WTC11 (cell line): ENCODE results near the gene MTM1. TPM values are rescaled to one million over a fixed set of nuclear protein-coding genes. Genes with fewer than 3 reads are reported as not detected.
A peak's percentile ranks its signal among the peaks of the same experiment; 100 is the strongest.

Experiments used
- ATAC-seq: fragments of 200-7000 bp; cut with Tn5 transposase; 2 replicates; pipeline ENCODE4 v1.10.0; 2021; ENCODE audit warnings: mild to moderate bottlenecking, moderate library complexity
- CTCF ChIA-PET: fragments of 300-600 bp; sonication (Branson Sonifier 250); formaldehyde crosslinking; loops from one replicate; lab custom pipeline; 2021; ENCODE audit warnings: antibody characterized with exemption; lab: Charles Lee
- POLR2A ChIA-PET: fragments of 350-600 bp; sonication (Branson Sonifier 250); formaldehyde crosslinking; loops from one replicate; lab custom pipeline; 2021; ENCODE audit warnings: antibody characterized with exemption; lab: Charles Lee
- DNase-seq: peaks from one replicate; pipeline ENCODE4 v3.0.0; 2021; ENCODE audit warnings: low spot score
- H3K27ac Mint-ChIP-seq: 2 replicates; pipeline ENCODE4 v1.8.0; 2021; ENCODE audit warnings: mixed read lengths
- H3K27me3 Mint-ChIP-seq: 2 replicates; pipeline ENCODE4 v1.8.0; 2021; ENCODE audit warnings: low read depth, mild to moderate bottlenecking, moderate library complexity, mixed read lengths
- H3K36me3 Mint-ChIP-seq: 2 replicates; pipeline ENCODE4 v1.8.0; 2021; ENCODE audit warnings: mixed read lengths
- H3K4me1 Mint-ChIP-seq: 2 replicates; pipeline ENCODE4 v1.8.0; 2022; ENCODE audit warnings: mixed read lengths
- H3K4me3 Mint-ChIP-seq: 2 replicates; pipeline ENCODE4 v1.8.0; 2021; ENCODE audit warnings: mild to moderate bottlenecking, moderate library complexity, mixed read lengths
- H3K9me3 Mint-ChIP-seq: 2 replicates; pipeline ENCODE4 v1.8.0; 2021; ENCODE audit warnings: mixed read lengths
- ARID4B ChIP-seq: sonication (generic); formaldehyde crosslinking; IDR thresholded peaks from 2 replicates; pipeline ENCODE4 v1.8.0; 2023; ENCODE audit warnings: missing genetic modification reagents, mild to moderate bottlenecking, borderline replicate concordance
- ATF6 ChIP-seq: sonication (generic); formaldehyde crosslinking; IDR thresholded peaks from 2 replicates; pipeline ENCODE4 v1.8.1; 2023; ENCODE audit warnings: mild to moderate bottlenecking, missing genetic modification reagents
- CDX4 ChIP-seq: fragments of 250-450 bp; sonication (Bioruptor Pico); IDR thresholded peaks from 2 replicates; pipeline ENCODE4 v1.9.0; 2021; ENCODE audit warnings: moderate library complexity, mild to moderate bottlenecking, inconsistent platforms, borderline replicate concordance
- GTF2I ChIP-seq: fragments of 250-450 bp; sonication (Bioruptor Pico); conservative IDR thresholded peaks from 2 replicates; pipeline ENCODE4 v1.4.0; 2021; ENCODE audit warnings: mild to moderate bottlenecking
- HMGA2 ChIP-seq: fragments of 250-450 bp; sonication (Bioruptor Pico); IDR thresholded peaks from 2 replicates; pipeline ENCODE4 v1.4.0; 2021; ENCODE audit warnings: mild to moderate bottlenecking, moderate library complexity
- JAZF1 ChIP-seq: fragments of 250-450 bp; sonication (Bioruptor Pico); IDR thresholded peaks from 2 replicates; pipeline ENCODE4 v1.9.0; 2021; ENCODE audit warnings: moderate library complexity, mild to moderate bottlenecking, inconsistent platforms
- KAT7 ChIP-seq: sonication (generic); formaldehyde crosslinking; IDR thresholded peaks from 2 replicates; pipeline ENCODE4 v1.8.1; 2023; ENCODE audit warnings: missing genetic modification reagents, mild to moderate bottlenecking, borderline replicate concordance
- NR1H2 ChIP-seq: sonication (generic); formaldehyde crosslinking; IDR thresholded peaks from 2 replicates; pipeline ENCODE4 v1.9.0; 2021; ENCODE audit warnings: mild to moderate bottlenecking, moderate library complexity, missing genetic modification reagents
- NR2C2 ChIP-seq: sonication (generic); formaldehyde crosslinking; IDR thresholded peaks from 2 replicates; pipeline ENCODE4 v1.8.0; 2022; ENCODE audit warnings: mild to moderate bottlenecking, missing genetic modification reagents
- SOX15 ChIP-seq: fragments of 250-450 bp; sonication (Bioruptor Pico); IDR thresholded peaks from 2 replicates; pipeline ENCODE4 v1.9.0; 2021; ENCODE audit warnings: mild to moderate bottlenecking
- USF2 ChIP-seq: sonication (generic); formaldehyde crosslinking; IDR thresholded peaks from 2 replicates; pipeline ENCODE4 v1.8.1; 2023; ENCODE audit warnings: mild to moderate bottlenecking, missing genetic modification reagents, moderate library complexity
- ZNF317 ChIP-seq: sonication (generic); formaldehyde crosslinking; IDR thresholded peaks from 2 replicates; pipeline ENCODE4 v1.8.1; 2023; ENCODE audit warnings: low read depth, mild to moderate bottlenecking, moderate library complexity, missing genetic modification reagents, borderline replicate concordance
- ZNF423 ChIP-seq: fragments of 250-450 bp; sonication (Bioruptor Pico); IDR thresholded peaks from 2 replicates; pipeline ENCODE4 v2.1.2; 2022; ENCODE audit warnings: mild to moderate bottlenecking, moderate library complexity
- ZNF671 ChIP-seq: fragments of 250-450 bp; sonication (Bioruptor Pico); IDR thresholded peaks from 2 replicates; pipeline ENCODE4 v1.8.0; 2021; ENCODE audit warnings: mild to moderate bottlenecking
- total RNA-seq: library from RNA; stranded (reverse); gene quantifications from 3 replicates; pipeline ENCODE4 v1.2.3, GENCODE V29; 2021
- TF ChIP-seq, protein P1 (sequence below): sonication (generic); formaldehyde crosslinking; IDR thresholded peaks from 2 replicates; pipeline ENCODE4 v1.8.1; 2023; ENCODE audit warnings: mild to moderate bottlenecking, missing genetic modification reagents, moderate library complexity
- TF ChIP-seq, protein P2 (sequence below): sonication (generic); formaldehyde crosslinking; IDR thresholded peaks from 2 replicates; pipeline ENCODE4 v1.8.1; 2022; ENCODE audit warnings: missing genetic modification reagents, borderline replicate concordance
- TF ChIP-seq, protein P3 (sequence below): sonication (generic); formaldehyde crosslinking; IDR thresholded peaks from 2 replicates; pipeline ENCODE4 v1.8.0; 2022; ENCODE audit warnings: mild to moderate bottlenecking, missing genetic modification reagents

The MTM1 gene
- total RNA-seq, 1 experiment from 2014 or later: 10.4 TPM

- CTCF ChIA-PET: no interaction called here
- Mint-ChIP-seq H3K4me3 (no peak overlapping the region), H3K36me3 (peaks cover 7% of the 10 kb centered on the region), H3K27me3 (no peaks in the 10 kb centered on the region), H3K4me1 (peaks cover 21% of the 10 kb centered on the region), H3K9me3 (no peaks in the 10 kb centered on the region), H3K27ac (peak overlapping the region; percentile 57; the same call in 1 of the 2 replicates)
- no peak for DNase-seq
- POLR2A ChIA-PET: no interaction called here
- no peak; the same call in 1 of the 2 replicates for ATAC-seq
- TF ChIP-seq KAT7 (CRISPR knock-in tag) (no peak), USF2 (CRISPR knock-in tag) (no peak), ARID4B (CRISPR knock-in tag) (no peak), NR1H2 (CRISPR knock-in tag) (no peak), ZNF317 (CRISPR knock-in tag) (peak; percentile 67), NR2C2 (no peak), ZNF423 (no peak), ZNF671 (CRISPR knock-in tag) (no peak)
Measured at GRCh38 chrX:150616179-150616862, 47.9 kb downstream of the MTM1 start.

DNA sequence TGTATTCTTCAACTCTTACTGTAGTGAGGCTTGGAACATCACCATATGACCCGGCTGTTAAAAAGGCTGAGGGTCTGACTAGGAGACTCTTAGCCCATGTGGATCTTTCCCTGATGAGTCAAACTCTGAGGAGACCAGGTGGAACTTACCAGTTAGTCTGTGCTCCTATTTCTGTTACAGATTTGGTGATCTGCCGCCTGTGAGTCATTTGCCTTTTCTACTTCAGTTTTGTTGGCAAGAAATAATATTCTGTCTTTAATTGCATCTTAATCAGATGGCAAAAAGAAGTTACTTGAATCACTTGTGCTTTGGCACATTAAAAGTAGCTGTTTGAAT, 48.4 kb downstream of the MTM1 start:
- ChIA-PET CTCF (no interaction called here), POLR2A (no interaction called here)
- Mint-ChIP-seq H3K4me1 (peaks cover 21% of the 10 kb centered on the region), H3K9me3 (no peaks in the 10 kb centered on the region), H3K27me3 (no peaks in the 10 kb centered on the region), H3K27ac (peak overlapping the region; percentile 57; the same call in 1 of the 2 replicates), H3K36me3 (peaks cover 10% of the 10 kb centered on the region), H3K4me3 (no peak overlapping the region)
- ATAC-seq: no peak
- no peak for DNase-seq
- TF ChIP-seq, protein P1, sequence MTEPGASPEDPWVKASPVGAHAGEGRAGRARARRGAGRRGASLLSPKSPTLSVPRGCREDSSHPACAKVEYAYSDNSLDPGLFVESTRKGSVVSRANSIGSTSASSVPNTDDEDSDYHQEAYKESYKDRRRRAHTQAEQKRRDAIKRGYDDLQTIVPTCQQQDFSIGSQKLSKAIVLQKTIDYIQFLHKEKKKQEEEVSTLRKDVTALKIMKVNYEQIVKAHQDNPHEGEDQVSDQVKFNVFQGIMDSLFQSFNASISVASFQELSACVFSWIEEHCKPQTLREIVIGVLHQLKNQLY (CRISPR knock-in tag): no peak
- no peak for TF ChIP-seq HMGA2 (CRISPR knock-in tag)
- no peak for TF ChIP-seq SOX15 (CRISPR knock-in tag)
- no peak for TF ChIP-seq ATF6 (CRISPR knock-in tag)
- TF ChIP-seq, protein P2, sequence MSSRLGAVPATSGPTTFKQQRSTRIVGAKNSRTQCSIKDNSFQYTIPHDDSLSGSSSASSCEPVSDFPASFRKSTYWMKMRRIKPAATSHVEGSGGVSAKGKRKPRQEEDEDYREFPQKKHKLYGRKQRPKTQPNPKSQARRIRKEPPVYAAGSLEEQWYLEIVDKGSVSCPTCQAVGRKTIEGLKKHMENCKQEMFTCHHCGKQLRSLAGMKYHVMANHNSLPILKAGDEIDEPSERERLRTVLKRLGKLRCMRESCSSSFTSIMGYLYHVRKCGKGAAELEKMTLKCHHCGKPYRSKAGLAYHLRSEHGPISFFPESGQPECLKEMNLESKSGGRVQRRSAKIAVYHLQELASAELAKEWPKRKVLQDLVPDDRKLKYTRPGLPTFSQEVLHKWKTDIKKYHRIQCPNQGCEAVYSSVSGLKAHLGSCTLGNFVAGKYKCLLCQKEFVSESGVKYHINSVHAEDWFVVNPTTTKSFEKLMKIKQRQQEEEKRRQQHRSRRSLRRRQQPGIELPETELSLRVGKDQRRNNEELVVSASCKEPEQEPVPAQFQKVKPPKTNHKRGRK (CRISPR knock-in tag): no peak
- no peak for TF ChIP-seq CDX4
- no peak for TF ChIP-seq ARID4B (CRISPR knock-in tag)
- TF ChIP-seq ZNF671 (CRISPR knock-in tag): no peak
- TF ChIP-seq, protein P3, sequence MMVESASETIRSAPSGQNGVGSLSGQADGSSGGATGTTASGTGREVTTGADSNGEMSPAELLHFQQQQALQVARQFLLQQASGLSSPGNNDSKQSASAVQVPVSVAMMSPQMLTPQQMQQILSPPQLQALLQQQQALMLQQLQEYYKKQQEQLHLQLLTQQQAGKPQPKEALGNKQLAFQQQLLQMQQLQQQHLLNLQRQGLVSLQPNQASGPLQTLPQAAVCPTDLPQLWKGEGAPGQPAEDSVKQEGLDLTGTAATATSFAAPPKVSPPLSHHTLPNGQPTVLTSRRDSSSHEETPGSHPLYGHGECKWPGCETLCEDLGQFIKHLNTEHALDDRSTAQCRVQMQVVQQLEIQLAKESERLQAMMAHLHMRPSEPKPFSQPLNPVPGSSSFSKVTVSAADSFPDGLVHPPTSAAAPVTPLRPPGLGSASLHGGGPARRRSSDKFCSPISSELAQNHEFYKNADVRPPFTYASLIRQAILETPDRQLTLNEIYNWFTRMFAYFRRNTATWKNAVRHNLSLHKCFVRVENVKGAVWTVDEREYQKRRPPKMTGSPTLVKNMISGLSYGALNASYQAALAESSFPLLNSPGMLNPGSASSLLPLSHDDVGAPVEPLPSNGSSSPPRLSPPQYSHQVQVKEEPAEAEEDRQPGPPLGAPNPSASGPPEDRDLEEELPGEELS: no peak
- no peak for TF ChIP-seq JAZF1
- no peak for TF ChIP-seq GTF2I
